GM12892 (cell line): ENCODE results near the gene SKOR1.

Experiments used
- DNase-seq: peaks from one replicate; pipeline ENCODE4 v3.0.0; 2011; ENCODE audit not compliant: insufficient read length
- FAIRE-seq: peaks from 2 replicates; lab custom pipeline; 2011; peaks lifted over from hg19 to GRCh38; lab: Jason Lieb, UNC
- POLR2A ChIP-seq: IDR thresholded peaks from 2 replicates; pipeline ENCODE4 v1.6.1; 2011; ENCODE audit warnings: low read depth, low read length, control low read depth
- POLR2AphosphoS5 ChIP-seq: IDR thresholded peaks from 2 replicates; pipeline ENCODE4 v1.6.1; 2011; ENCODE audit warnings: low read depth, low read length, control low read depth
- TAF1 ChIP-seq: IDR thresholded peaks from 2 replicates; pipeline ENCODE4 v1.6.1; 2011; ENCODE audit warnings: low read depth, mild to moderate bottlenecking, control low read depth, low read length, borderline replicate concordance

The SKOR1 gene

GRCh38 chr15:67822537-67823313, 2.6 kb upstream of the SKOR1 start:
- DNase-seq (no peak), FAIRE-seq (no peak)
- no peak for TF ChIP-seq TAF1
- TF ChIP-seq POLR2AphosphoS5 = no peak
- TF ChIP-seq POLR2A = no peak

GRCh38 chr15:67823314-67824196, 1.8 kb upstream of the SKOR1 start:
- DNase-seq = no peak
- no peak for FAIRE-seq
- TF ChIP-seq POLR2A (no peak), TAF1 (no peak), POLR2AphosphoS5 (no peak)

- no peak for FAIRE-seq
- no peak for DNase-seq
- TF ChIP-seq POLR2A (no peak), POLR2AphosphoS5 (no peak), TAF1 (no peak)
Observed at GRCh38 chr15:67824197-67824968, 926 bp upstream of the SKOR1 start.

- DNase-seq (no peak), FAIRE-seq (no peak)
- no peak for TF ChIP-seq POLR2AphosphoS5
- no peak for TF ChIP-seq POLR2A
- no peak for TF ChIP-seq TAF1
Observed at GRCh38 chr15:67825881-67826716, 790 bp downstream of the SKOR1 start.

- no peak for DNase-seq
- FAIRE-seq = no peak
- TF ChIP-seq POLR2AphosphoS5 (no peak), POLR2A (no peak), TAF1 (no peak)
Observed at GRCh38 chr15:67826717-67827561, 1.6 kb downstream of the SKOR1 start.

GRCh38 chr15:67827562-67828277, 2.4 kb downstream of the SKOR1 start:
- no peak for TF ChIP-seq POLR2A
- TF ChIP-seq POLR2AphosphoS5 = no peak
- DNase-seq (no peak), FAIRE-seq (no peak)

GRCh38 chr15:67828278-67828968, 3.1 kb downstream of the SKOR1 start:
- DNase-seq (no peak), FAIRE-seq (no peak)
- TF ChIP-seq TAF1 (no peak), POLR2AphosphoS5 (no peak), POLR2A (no peak)

- FAIRE-seq = no peak
- DNase-seq = no peak
- TF ChIP-seq POLR2AphosphoS5 (no peak), POLR2A (no peak), TAF1 (no peak)
Observed at GRCh38 chr15:67828969-67829646, 3.8 kb downstream of the SKOR1 start.
